Mucosa of descending colon (tissue), 3 donors: Measurements from ENCODE around the gene SPOCK1. TPM values are rescaled to one million over a fixed set of nuclear protein-coding genes. Genes with fewer than 3 reads are reported as not detected.

Experiments used
- ATAC-seq: fragments of 200-7000 bp; cut with Tn5 transposase; one replicate; pipeline ENCODE4 v1.9.1; 2020; ENCODE audit warnings: mild to moderate bottlenecking, moderate library complexity
- DNase-seq, 3 donors: peaks; one replicate each; pipeline ENCODE4 v3.0.0-alpha.2; 2020
- H3K36me3 ChIP-seq: fragments of 200-600 bp; one replicate; pipeline ENCODE4 v1.8.0; 2021; ENCODE audit warnings: low read depth, mild to moderate bottlenecking
- H3K4me1 ChIP-seq: fragments of 200-600 bp; one replicate; pipeline ENCODE4 v1.8.0; 2021; ENCODE audit warnings: low read depth, mild to moderate bottlenecking
- H3K4me3 ChIP-seq: fragments of 200-600 bp; one replicate; pipeline ENCODE4 v1.8.0; 2021; ENCODE audit warnings: mild to moderate bottlenecking
- H3K9me3 ChIP-seq: fragments of 200-600 bp; one replicate; pipeline ENCODE4 v1.8.0; 2021; ENCODE audit warnings: mild to moderate bottlenecking
- intact Hi-C, 2 donors: fragments of 100-400 bp; cut with DNase I in 1 of 2; cut with micrococcal nuclease in 1 of 2; formaldehyde crosslinking; loops; one replicate each; pipeline versions ENCODE4 v1.11.0 to v1.11.1; 2022; cut with DNase I, micrococcal nuclease
- total RNA-seq, 3 donors: library from RNA; stranded (reverse); fragmentation: NEBNext Ultra II Directional in 2 of 3; extraction: Animal tissue kit (Norgen Biotek cat#: 25700) in 2 of 3; gene quantifications; one replicate each; pipeline versions ENCODE4 v1.2.1 to v1.2.4, GENCODE V29; 2021 to 2023
- TF ChIP-seq, protein P1 (sequence below): fragments of 200-600 bp; IDR thresholded peaks from one replicate; pipeline ENCODE4 v1.8.0; 2022; ENCODE audit warnings: antibody characterized with exemption, mild to moderate bottlenecking
- donor health status: DM: no; HTN: no; CAD: no; lungs with moderate emphysema.
- donor health status: DM: no; HTN: no; CAD: no.
- donor health status: DM: no; HTN: yes; CAD: no.

Gene SPOCK1
- total RNA-seq, 3 donors from 2014 or later: 1.8 to 55.5 (median 7.9) TPM

DNA sequence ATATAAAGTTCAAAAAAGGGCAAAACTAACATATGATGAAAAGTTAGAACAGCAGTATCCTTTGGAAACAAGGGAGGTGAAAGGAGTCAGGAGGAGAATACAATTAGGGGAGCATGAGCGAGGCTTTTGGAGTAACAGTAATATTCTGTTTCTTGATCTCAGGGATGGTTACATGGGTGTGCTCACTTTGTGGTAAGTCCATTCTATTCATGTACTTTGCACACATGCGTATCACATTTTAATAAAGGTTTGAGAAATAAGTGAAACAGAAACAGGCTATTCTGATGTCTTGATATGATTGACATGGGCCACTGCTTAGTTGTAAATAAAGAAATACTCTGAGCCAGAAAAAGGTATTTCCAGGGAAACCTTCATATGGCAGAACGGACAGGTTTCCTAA is 208.8 kb downstream of the SPOCK1 start:
- Histone ChIP-seq H3K4me1 (no peaks in the 10 kb centered on the region), H3K9me3 (no peaks in the 10 kb centered on the region), H3K36me3 (no peaks in the 10 kb centered on the region), H3K4me3 (no peak overlapping the region)
- DNase-seq: no peak
- ATAC-seq: no peak
- TF ChIP-seq, protein P1, sequence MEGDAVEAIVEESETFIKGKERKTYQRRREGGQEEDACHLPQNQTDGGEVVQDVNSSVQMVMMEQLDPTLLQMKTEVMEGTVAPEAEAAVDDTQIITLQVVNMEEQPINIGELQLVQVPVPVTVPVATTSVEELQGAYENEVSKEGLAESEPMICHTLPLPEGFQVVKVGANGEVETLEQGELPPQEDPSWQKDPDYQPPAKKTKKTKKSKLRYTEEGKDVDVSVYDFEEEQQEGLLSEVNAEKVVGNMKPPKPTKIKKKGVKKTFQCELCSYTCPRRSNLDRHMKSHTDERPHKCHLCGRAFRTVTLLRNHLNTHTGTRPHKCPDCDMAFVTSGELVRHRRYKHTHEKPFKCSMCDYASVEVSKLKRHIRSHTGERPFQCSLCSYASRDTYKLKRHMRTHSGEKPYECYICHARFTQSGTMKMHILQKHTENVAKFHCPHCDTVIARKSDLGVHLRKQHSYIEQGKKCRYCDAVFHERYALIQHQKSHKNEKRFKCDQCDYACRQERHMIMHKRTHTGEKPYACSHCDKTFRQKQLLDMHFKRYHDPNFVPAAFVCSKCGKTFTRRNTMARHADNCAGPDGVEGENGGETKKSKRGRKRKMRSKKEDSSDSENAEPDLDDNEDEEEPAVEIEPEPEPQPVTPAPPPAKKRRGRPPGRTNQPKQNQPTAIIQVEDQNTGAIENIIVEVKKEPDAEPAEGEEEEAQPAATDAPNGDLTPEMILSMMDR: no peak
- intact Hi-C loops: no loop called here

DNA sequence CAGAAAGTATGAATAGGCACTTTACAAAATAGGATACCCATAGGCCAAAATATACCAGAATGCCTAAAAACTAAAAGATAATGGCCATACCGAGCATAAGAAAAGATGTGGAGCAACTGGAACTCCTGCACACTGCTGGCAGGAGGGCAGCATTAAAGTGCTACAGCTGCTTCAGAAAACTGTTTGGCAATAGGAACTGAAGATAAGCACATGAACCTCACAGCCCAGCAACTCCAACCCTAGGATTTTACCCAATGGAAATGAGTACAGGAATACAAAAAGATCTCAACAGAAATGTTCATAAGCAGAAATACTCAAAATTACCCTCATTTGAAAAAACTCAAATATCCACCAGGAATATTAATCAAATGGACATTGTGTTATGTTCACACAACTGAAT is 209.3 kb downstream of the SPOCK1 start:
- intact Hi-C loops: no loop called here
- TF ChIP-seq, protein P1: no peak
- H3K4me3 ChIP-seq: no peak overlapping the region
- no peaks in the 10 kb centered on the region for H3K9me3 ChIP-seq
- DNase-seq (no peak), ATAC-seq (no peak)
- H3K4me1 ChIP-seq: no peaks in the 10 kb centered on the region
- no peaks in the 10 kb centered on the region for H3K36me3 ChIP-seq

DNA sequence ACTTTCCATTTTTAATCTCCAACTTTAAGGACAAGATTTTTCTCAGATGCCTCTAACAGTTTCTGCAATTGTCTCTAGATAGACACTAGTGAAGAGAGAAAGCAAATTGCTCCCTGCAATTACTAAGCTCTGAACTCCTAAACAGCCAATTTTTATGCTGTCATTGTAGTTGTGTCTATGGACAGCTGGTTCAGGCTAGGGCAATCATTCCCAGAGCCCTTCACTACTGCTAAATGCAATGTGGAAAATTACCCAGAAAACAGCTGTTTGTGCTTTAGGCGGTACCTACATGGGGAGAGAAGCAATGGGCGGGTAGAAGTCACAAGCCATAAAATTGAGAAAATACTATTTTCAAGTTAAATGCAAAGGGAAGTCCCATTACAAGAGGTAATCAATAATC is 211.6 kb downstream of the SPOCK1 start:
- ATAC-seq (no peak), DNase-seq (no peak)
- TF ChIP-seq, protein P1: no peak
- Histone ChIP-seq H3K36me3 (no peaks in the 10 kb centered on the region), H3K4me1 (no peaks in the 10 kb centered on the region), H3K9me3 (no peaks in the 10 kb centered on the region), H3K4me3 (no peak overlapping the region)
- intact Hi-C loops: no loop called here

DNA sequence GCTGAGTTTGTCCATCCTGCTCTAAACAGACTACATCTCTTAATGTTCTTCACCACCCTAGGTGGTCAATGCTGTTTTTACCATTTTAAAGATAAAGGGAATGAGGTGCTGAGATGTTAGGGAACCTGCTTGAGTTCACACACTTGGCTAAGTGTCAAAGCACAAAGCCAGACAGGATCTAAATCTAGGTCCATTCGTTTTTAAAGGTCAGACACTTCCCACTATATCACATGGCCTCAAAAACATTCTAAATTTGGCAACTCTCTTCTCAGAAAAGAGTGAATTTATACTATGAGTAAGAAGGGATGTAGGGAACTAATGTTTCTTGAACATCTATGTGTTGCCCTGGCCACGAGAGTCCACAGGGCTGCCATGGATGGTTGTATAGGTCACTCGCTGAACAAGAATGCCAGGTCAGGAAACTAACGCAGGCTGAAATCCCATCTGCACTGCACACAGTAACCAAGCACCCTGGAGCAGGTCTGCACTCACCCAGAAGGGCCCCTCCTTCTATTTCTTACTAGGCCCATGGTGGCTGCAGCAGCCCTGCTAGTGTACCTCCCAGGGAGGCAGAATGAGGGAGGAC is 213.0 kb downstream of the SPOCK1 start:
- ATAC-seq: no peak
- intact Hi-C loops: no loop called here

DNA sequence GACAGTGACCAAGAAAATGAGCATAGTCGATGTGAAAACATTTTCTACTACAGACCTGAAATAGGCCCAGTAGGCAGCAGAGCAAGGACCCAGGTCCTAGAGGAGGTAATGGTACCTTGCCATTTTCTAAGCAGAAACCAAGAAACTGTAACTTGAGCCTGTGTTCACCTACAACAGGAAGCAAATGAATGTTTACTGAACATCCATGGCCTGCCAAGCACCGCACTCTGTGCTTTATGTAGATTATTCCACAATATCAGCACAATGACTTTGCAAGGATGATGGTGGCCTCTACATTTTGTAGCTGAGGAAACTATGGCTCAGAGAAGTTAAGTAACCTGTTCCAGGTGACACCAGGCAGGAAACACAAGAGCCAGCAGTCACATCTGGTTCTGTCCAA is 215.3 kb downstream of the SPOCK1 start:
- H3K4me3 ChIP-seq: no peak overlapping the region
- intact Hi-C loops: no loop called here
- DNase-seq: no peak
- ATAC-seq: no peak
- TF ChIP-seq, protein P1: no peak
- no peaks in the 10 kb centered on the region for H3K36me3 ChIP-seq
- H3K9me3 ChIP-seq: no peaks in the 10 kb centered on the region
- H3K4me1 ChIP-seq: no peaks in the 10 kb centered on the region

More for the DNA sequence above, 213.0 kb downstream of the SPOCK1 start:
- TF ChIP-seq, protein P1: no peak
- DNase-seq: no peak
- H3K9me3 ChIP-seq: no peaks in the 10 kb centered on the region
- H3K4me1 ChIP-seq: no peaks in the 10 kb centered on the region
- no peaks in the 10 kb centered on the region for H3K36me3 ChIP-seq
- no peak overlapping the region for H3K4me3 ChIP-seq

DNA sequence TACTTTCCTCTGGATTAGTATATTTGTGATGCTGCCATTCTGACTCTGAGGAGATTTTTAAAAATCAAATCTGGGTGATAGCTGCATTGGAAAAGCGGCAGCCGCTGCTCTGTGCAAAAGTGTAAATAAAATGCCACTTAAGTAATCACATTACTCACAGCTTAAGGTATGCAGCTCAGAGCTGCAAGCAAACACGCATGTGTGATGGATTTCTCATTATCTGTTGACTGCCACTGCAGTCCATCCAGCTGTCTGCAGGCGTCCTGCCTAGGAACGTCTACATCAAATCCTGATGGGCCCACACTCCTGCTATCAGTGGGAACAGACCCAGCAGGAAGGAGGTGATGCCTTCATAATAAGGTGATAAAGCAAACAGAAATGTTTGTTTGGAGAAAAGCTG is 216.9 kb downstream of the SPOCK1 start:
- no peaks in the 10 kb centered on the region for H3K36me3 ChIP-seq
- intact Hi-C loops: no loop called here
- DNase-seq: no peak
- H3K9me3 ChIP-seq: no peaks in the 10 kb centered on the region
- no peak for ATAC-seq
- no peak overlapping the region for H3K4me3 ChIP-seq
- TF ChIP-seq, protein P1: no peak
- H3K4me1 ChIP-seq: no peaks in the 10 kb centered on the region
